Measurements from ENCODE around the gene THSD7B. TPM values are rescaled to one million over a fixed set of nuclear protein-coding genes. Genes with fewer than 3 reads are reported as not detected.

Gene THSD7B
- total and polyA plus RNA-seq, 9 of the 15 experiments (the other 6 are each of a cell fraction or from before 2014, with no cell fraction given), result not detected

- TF ChIP-seq CHD7 (IDR thresholded peaks at IDR 0.05; ENCODE audit: low read depth, low read length), result no peak
- no peak for TF ChIP-seq E4F1 (CRISPR knock-in tag; IDR thresholded peaks at IDR 0.05; ENCODE audit: borderline replicate concordance)
- no peak for TF ChIP-seq CUX1 (CRISPR knock-in tag; IDR thresholded peaks at IDR 0.05)
- TF ChIP-seq HCFC1 (IDR thresholded peaks at IDR 0.05; ENCODE audit: low read depth, low read length), result no peak
- TF ChIP-seq ZNF280B (CRISPR knock-in tag; IDR thresholded peaks at IDR 0.05), result no peak
Observed at GRCh38 chr2:136909777-136910176, 144.4 kb downstream of the THSD7B start (continued).

Measured in K562 (cell line).